IPS-NIHi11 (cell line): ENCODE measurements around the gene WFDC2.
"Not testable (repeated sequence)": the region's sequence is repeated elsewhere in the genome, so short reads cannot be mapped to it uniquely, and the experiment has no call there.

Experiments
- DNase-seq: peaks from one replicate; pipeline ENCODE4 v3.0.0; 2012; ENCODE audit warnings: mixed read lengths, low spot score

Gene WFDC2

GRCh38 chr20:45452238-45452637 is 17.3 kb upstream of the WFDC2 start:
- no peak for DNase-seq

- DNase-seq: no peak
These were observed 16.5 kb upstream of the WFDC2 start for GRCh38 chr20:45452772-45453691.

GRCh38 chr20:45456632-45457031 is 12.9 kb upstream of the WFDC2 start:
- peak; percentile 58 for DNase-seq

- no peak for DNase-seq
These were observed 9.9 kb upstream of the WFDC2 start for GRCh38 chr20:45459606-45460005.

- DNase-seq: no peak
These were observed 8.3 kb upstream of the WFDC2 start for GRCh38 chr20:45461225-45461624.

GRCh38 chr20:45462711-45463509 is 6.6 kb upstream of the WFDC2 start:
- no peak for DNase-seq

GRCh38 chr20:45463709-45464108 is 5.8 kb upstream of the WFDC2 start:
- DNase-seq: no peak

- no peak for DNase-seq
These were observed 3.9 kb upstream of the WFDC2 start for GRCh38 chr20:45465491-45466266.

- DNase-seq: no peak
These were observed 2.4 kb upstream of the WFDC2 start for GRCh38 chr20:45467172-45467571.

- DNase-seq: no peak
These were observed 1.7 kb upstream of the WFDC2 start for GRCh38 chr20:45467861-45468260.

GRCh38 chr20:45470262-45470931 is 844 bp downstream of the WFDC2 start:
- peak; percentile 65 for DNase-seq

- no peak for DNase-seq
These were observed 1.4 kb downstream of the WFDC2 start for GRCh38 chr20:45470937-45471336.

GRCh38 chr20:45472286-45472685 is 2.7 kb downstream of the WFDC2 start:
- DNase-seq: not testable (repeated sequence)

GRCh38 chr20:45477530-45478148 is 8.1 kb downstream of the WFDC2 start:
- DNase-seq: not testable (repeated sequence)

GRCh38 chr20:45479822-45480221 is 10.3 kb downstream of the WFDC2 start:
- no peak for DNase-seq

- no peak for DNase-seq
These were observed 15.1 kb downstream of the WFDC2 start for GRCh38 chr20:45484676-45485075.

GRCh38 chr20:45485388-45485787 is 15.8 kb downstream of the WFDC2 start:
- DNase-seq: no peak

GRCh38 chr20:45487231-45487635 is 17.7 kb downstream of the WFDC2 start:
- peak; percentile 76 for DNase-seq

GRCh38 chr20:45489083-45489531 is 19.6 kb downstream of the WFDC2 start:
- DNase-seq: no peak

- no peak for DNase-seq
These were observed 26.0 kb downstream of the WFDC2 start for GRCh38 chr20:45495501-45495941.

GRCh38 chr20:45496166-45496565 is 26.6 kb downstream of the WFDC2 start:
- no peak for DNase-seq
